Bronchial epithelial cell (primary cell): ENCODE results near the gene TGFBR1. TPM values are rescaled to one million over a fixed set of nuclear protein-coding genes. Genes with fewer than 3 reads are reported as not detected.

ENCODE experiments used
- DNase-seq: peaks from one replicate; pipeline ENCODE4 v3.0.0-alpha.2; 2010; ENCODE audit warnings: low read depth
- FAIRE-seq: peaks from 2 replicates; lab custom pipeline; 2011; peaks lifted over from hg19 to GRCh38; lab: Jason Lieb, UNC
- H3K27me3 ChIP-seq: 2 replicates; pipeline ENCODE4 v1.5.1; 2011; ENCODE audit warnings: low read length; ENCODE audit not compliant: control insufficient read depth, insufficient read depth
- H3K36me3 ChIP-seq: 2 replicates; pipeline ENCODE4 v1.5.1; 2011; ENCODE audit warnings: low read length; ENCODE audit not compliant: control insufficient read depth, insufficient read depth
- H3K4me3 ChIP-seq: 2 replicates; pipeline ENCODE4 v1.5.1; 2011; ENCODE audit warnings: mild to moderate bottlenecking, low read depth, low read length, control low read depth
- CTCF ChIP-seq: IDR thresholded peaks from 2 replicates; pipeline ENCODE4 v1.5.1; 2011; ENCODE audit warnings: mild to moderate bottlenecking, moderate library complexity, low read length, control low read depth, inconsistent platforms; ENCODE audit not compliant: insufficient read depth, severe bottlenecking
- total RNA-seq: library from RNA; depleted of rRNA; stranded (reverse); fragments of >200 nt; gene quantifications from 2 replicates; pipeline ENCODE4 v1.2.1, GENCODE V29; 2014

TGFBR1 gene
- total RNA-seq, 1 donor from 2014 or later, result 110 TPM

- H3K4me3 ChIP-seq, result no peak overlapping the region
- H3K27me3 ChIP-seq, result peaks cover 2% of the 10 kb centered on the region
- peak; percentile 97 for TF ChIP-seq CTCF
- no peaks in the 10 kb centered on the region for H3K36me3 ChIP-seq
- DNase-seq (peak; percentile 72), FAIRE-seq (no peak)
Measured at GRCh38 chr9:99184475-99185347, 79.8 kb downstream of the TGFBR1 start.

GRCh38 chr9:99185348-99185632 lies 80.4 kb downstream of the TGFBR1 start:
- FAIRE-seq, result no peak

GRCh38 chr9:99185934-99186333 lies 81.0 kb downstream of the TGFBR1 start:
- Histone ChIP-seq H3K36me3 (no peaks in the 10 kb centered on the region), H3K4me3 (no peak overlapping the region), H3K27me3 (peaks cover 2% of the 10 kb centered on the region)
- TF ChIP-seq CTCF, result no peak
- FAIRE-seq (no peak), DNase-seq (no peak)

More at GRCh38 chr9:99185348-99185632, 80.4 kb downstream of the TGFBR1 start:
- DNase-seq, result no peak
- TF ChIP-seq CTCF, result no peak
- Histone ChIP-seq H3K27me3 (peaks cover 2% of the 10 kb centered on the region), H3K36me3 (no peaks in the 10 kb centered on the region), H3K4me3 (no peak overlapping the region)

- DNase-seq, result no peak
- FAIRE-seq, result no peak
- peaks cover 2% of the 10 kb centered on the region for H3K27me3 ChIP-seq
- H3K36me3 ChIP-seq, result no peaks in the 10 kb centered on the region
- TF ChIP-seq CTCF, result no peak
- H3K4me3 ChIP-seq, result no peak overlapping the region
Measured at GRCh38 chr9:99187311-99187710, 82.4 kb downstream of the TGFBR1 start.

GRCh38 chr9:99189186-99189585 lies 84.3 kb downstream of the TGFBR1 start:
- no peak overlapping the region for H3K4me3 ChIP-seq
- DNase-seq, result no peak
- H3K36me3 ChIP-seq, result no peaks in the 10 kb centered on the region
- no peak for FAIRE-seq
- H3K27me3 ChIP-seq, result peaks cover 2% of the 10 kb centered on the region
- TF ChIP-seq CTCF, result no peak
